22Rv1 (cell line): ENCODE measurements around the gene SLC14A1.

Experiments
- H3K27ac ChIP-seq: fragments of 450-650 bp; 2 replicates; pipeline ENCODE4 v1.5.1; 2017
- CTCF ChIP-seq: fragments of 450-650 bp; IDR thresholded peaks from 2 replicates; pipeline ENCODE4 v1.5.1; 2017; ENCODE audit warnings: mild to moderate bottlenecking
- ZFX ChIP-seq: fragments of 450-650 bp; IDR thresholded peaks from 2 replicates; pipeline ENCODE4 v1.6.1; 2017; ENCODE audit warnings: antibody characterized with exemption, borderline replicate concordance

The SLC14A1 gene

GRCh38 chr18:45783097-45784075, 59.4 kb downstream of the SLC14A1 start:
- TF ChIP-seq ZFX (no peak), CTCF (no peak)
- H3K27ac ChIP-seq: peak overlapping the region; percentile 44

GRCh38 chr18:45785134-45785533, 61.2 kb downstream of the SLC14A1 start:
- no peak overlapping the region for H3K27ac ChIP-seq
- TF ChIP-seq ZFX: no peak

- no peak overlapping the region for H3K27ac ChIP-seq
- TF ChIP-seq ZFX: no peak
- no peak for TF ChIP-seq CTCF
Measured at GRCh38 chr18:45786941-45787340, 63.0 kb downstream of the SLC14A1 start.

GRCh38 chr18:45787346-45787745, 63.4 kb downstream of the SLC14A1 start:
- TF ChIP-seq CTCF: no peak
- TF ChIP-seq ZFX: no peak
- H3K27ac ChIP-seq: no peak overlapping the region

DNA sequence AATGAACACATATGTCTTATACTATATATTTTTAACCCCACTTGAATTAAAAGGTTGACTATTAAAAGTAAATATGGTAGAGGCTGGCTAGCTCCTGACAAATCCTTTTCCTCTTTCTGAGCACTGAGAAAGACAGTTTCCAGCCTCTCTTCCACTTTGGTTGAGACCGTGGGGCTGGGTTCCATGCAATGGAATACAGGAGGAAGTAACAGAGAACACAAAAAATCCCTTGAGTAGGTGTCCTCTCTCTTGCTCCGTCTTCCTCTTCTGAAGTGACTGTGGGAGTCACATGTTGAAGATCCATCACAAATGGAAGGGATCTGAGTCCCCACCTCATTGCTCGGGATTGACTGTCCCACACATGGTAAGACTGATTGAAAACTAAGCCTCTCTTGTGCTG, 64.9 kb downstream of the SLC14A1 start:
- TF ChIP-seq CTCF: no peak
- no peak for TF ChIP-seq ZFX

GRCh38 chr18:45792506-45793263, 68.7 kb downstream of the SLC14A1 start:
- no peak for TF ChIP-seq CTCF
- no peak for TF ChIP-seq ZFX
- no peak overlapping the region for H3K27ac ChIP-seq

More for the DNA sequence above, 64.9 kb downstream of the SLC14A1 start:
- H3K27ac ChIP-seq: no peak overlapping the region

- TF ChIP-seq ZFX: no peak
- no peak for TF ChIP-seq CTCF
- no peak overlapping the region for H3K27ac ChIP-seq
Measured at GRCh38 chr18:45793264-45793965, 69.4 kb downstream of the SLC14A1 start.
